HG03159 (cell line): ENCODE measurements around the gene TYW5.
"Not testable (repeated sequence)": the region's sequence is repeated elsewhere in the genome, so short reads cannot be mapped to it uniquely, and the experiment has no call there.

Experiments used
- ATAC-seq: cut with Tn5 transposase; IDR thresholded peaks from one replicate; pipeline ENCODE4 v1.9.1; 2021; ENCODE audit warnings: mild to moderate bottlenecking, moderate library complexity; ENCODE audit not compliant: unreplicated experiment

Gene TYW5

GRCh38 chr2:199923924-199924323 lies 31.4 kb downstream of the TYW5 start:
- no peak for ATAC-seq

- no peak for ATAC-seq
Measured at GRCh38 chr2:199922856-199923255, 32.4 kb downstream of the TYW5 start.

- no peak for ATAC-seq
Measured at GRCh38 chr2:199916980-199917379, 38.3 kb downstream of the TYW5 start.

DNA sequence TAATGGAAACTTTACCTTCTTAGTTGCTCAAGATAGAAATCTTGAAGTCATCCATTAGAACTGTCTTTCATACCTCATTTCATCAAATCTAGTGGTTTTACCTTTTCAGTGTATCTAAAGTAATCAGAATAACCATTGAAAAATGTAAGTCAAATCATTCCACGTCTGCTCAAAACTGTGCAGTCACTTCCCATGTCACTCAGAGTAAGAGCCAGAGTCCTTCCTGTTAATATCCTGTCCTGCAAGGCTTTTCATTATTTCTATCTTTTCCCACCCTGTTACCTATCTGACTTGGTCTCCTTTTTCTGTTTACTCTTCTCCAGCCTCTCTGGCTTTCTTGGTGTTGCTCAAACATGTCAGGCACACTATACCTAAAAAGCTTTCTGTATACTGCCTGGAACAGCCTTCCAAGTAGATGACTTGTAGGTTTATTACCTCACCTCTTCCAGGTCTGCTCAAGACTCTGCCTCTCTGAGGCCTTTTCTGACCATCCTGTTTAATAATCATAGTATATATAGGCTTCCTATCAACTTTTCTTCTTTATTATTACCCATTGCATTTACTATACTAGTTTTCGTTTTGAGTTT lies 40.8 kb downstream of the TYW5 start:
- no peak for ATAC-seq

DNA sequence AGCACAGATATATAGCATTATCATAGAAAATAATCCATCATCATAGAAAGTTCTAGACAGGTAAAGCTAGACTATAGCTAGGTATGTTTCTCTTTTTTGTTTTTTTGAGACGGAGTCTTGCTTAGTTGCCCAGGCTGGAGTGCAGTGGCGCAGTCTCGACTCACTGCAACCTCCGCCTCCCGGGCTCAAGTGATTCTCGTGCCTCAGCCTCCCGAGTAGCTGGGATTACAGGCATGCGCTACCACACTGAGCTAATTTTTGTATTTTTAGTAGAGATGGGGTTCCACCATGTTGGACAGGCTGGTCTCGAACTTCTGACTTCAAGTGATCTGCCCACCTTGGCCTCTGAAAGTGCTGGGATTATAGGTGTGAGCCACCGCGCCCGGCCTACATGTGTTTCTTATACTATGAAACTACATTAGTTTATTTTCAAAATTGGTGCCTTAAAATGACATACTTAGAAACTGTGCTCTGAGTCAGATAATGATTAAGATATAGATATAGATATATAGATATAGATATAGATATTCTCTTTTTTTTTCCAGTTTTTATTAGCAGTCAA lies 42.7 kb downstream of the TYW5 start:
- ATAC-seq = not testable (repeated sequence)

GRCh38 chr2:199911877-199912161 lies 43.5 kb downstream of the TYW5 start:
- ATAC-seq = no peak

- ATAC-seq = peak; percentile 89
Measured at GRCh38 chr2:199911052-199911876, 44.0 kb downstream of the TYW5 start, which contains the start of gene C2orf69. Gene C2orf69, plus strand, starts transcription at chr2:199911293. Its CDS starts 146 bp downstream, at chr2:199911439.

GRCh38 chr2:199910338-199911051 lies 44.8 kb downstream of the TYW5 start:
- no peak for ATAC-seq

DNA sequence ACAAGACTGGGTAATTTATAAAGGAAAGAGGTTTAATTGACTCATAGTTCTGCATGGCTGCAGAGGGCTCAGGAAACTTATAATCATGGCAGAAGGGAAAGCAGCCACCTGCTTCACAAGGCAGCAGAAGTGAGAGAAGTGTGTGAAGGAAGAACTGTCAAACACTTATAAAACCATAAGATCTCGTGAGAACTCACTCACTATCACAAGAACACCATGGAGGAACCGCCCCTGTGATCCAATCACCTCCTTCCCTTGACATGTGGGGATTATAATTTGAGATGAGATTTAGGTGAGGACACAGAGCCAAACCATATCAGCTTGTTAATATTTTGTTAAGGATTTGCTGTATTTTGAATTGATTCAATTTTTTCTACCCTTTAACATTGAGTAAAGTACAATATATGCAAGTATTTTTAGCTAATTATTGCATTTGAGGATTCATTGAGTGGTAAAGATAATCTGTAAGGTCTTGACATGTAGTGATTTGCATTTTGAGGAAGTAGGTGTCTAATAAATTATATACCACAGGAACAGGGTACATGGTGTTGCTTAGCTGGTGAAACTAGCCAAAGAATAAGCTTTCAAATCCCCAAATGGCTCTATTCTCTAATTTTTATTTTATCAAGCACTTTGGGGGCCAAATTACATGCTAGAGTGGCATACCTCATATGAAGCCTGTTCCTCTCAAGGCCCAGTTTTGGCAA lies 48.1 kb downstream of the TYW5 start:
- no peak for ATAC-seq

DNA sequence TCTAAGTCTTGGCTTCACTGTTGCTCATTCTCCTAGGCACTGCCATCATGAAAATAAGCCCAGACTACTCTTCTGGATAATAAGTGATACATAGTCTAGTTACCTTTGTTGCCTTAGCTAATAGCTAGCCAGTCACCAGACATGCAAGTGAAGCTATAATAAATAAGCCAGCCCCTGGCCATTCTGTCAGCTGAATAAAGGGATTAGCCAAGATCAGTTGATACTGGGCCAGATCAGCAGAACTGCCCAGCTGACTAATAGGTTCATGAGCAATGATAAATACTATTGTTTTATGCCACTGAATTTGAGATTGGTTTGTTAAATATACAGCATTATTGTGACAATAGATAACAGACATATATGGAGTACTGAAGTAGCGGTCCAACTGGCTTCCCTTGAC lies 52.2 kb downstream of the TYW5 start:
- no peak for ATAC-seq

DNA sequence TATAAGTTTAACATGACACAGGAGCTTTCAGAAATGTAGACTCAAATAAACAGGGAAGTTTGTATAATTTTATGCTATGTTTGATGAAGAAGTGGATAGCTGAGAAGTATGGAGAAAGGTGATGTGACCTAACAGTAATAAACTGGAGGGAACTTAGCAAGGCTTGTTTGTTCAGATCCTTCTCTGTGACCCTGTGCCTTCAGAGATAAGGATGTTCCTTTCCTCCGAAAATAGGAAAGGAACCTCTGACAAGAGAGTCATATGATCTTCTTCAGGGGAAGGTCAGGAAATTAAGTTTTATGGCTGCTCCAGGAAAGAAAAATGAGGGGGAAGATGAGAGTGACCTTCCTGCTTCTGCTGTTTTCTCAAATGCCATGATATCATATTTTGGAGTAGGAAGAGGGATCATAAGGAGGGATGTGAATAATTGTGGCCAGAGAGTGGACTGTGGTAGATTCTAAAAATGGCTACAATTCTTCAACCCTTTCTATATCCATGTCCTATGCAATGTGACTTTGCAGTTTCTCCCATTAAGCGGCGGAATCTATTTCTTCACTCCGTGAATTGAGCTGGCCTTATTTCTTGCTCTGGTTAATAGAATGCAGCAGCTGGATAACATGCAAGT lies 52.7 kb downstream of the TYW5 start:
- ATAC-seq = no peak

DNA sequence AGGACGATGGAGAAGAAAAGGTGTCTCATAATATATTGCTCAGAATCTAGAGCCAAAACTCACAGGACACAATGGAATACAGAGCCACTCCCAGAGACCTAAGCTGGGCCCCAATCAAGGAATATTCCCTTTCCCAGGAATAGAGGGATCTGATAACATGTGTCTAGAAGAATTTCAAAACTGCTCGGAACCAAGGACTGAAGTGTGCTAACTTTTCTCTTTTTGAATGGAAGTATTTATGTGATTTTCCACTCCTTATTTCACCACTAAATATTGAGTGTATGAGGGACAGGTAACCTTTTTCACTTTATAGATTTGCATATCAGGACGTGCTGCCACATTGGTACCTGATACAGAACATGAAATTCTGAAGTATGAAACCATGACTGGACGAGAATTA lies 53.3 kb downstream of the TYW5 start:
- no peak for ATAC-seq

DNA sequence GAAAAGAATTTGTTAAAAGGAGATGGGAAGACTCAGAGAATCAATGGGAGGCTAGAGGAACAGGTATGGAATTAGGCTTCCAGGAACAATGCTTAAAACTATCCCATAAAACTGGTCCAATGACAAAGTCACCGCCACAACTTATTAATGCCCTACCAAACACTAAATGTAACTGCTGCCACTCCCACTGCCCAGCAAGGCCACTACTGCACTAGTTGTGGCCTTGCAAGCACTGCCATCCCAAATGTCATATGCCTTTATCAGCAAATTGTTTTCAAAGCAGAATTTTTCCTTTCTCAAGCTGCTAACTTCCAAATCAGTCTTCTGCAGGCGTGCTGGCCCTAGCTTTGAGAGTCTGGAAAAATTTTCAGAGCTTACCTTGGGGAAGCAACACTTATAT lies 58.7 kb downstream of the TYW5 start:
- ATAC-seq = no peak

DNA sequence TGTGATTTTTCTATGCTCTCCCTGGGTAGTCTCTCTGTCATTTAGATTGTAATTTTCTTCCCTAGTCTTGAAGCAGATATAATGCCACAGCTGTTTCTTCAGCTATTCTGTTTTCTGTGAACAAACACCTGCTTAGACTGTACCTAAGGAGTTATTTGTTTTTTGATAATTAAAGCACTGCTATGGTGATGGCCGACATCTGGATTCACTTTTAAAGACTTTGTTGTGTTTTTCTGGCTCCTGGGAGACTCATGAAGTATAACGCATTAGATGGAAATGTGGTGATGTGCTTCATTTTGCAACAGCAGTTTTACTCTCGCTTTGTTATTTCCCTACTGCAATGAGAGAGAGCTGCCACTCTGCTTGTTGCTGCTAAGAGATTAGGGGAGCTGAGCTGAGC lies 59.9 kb downstream of the TYW5 start:
- no peak for ATAC-seq

DNA sequence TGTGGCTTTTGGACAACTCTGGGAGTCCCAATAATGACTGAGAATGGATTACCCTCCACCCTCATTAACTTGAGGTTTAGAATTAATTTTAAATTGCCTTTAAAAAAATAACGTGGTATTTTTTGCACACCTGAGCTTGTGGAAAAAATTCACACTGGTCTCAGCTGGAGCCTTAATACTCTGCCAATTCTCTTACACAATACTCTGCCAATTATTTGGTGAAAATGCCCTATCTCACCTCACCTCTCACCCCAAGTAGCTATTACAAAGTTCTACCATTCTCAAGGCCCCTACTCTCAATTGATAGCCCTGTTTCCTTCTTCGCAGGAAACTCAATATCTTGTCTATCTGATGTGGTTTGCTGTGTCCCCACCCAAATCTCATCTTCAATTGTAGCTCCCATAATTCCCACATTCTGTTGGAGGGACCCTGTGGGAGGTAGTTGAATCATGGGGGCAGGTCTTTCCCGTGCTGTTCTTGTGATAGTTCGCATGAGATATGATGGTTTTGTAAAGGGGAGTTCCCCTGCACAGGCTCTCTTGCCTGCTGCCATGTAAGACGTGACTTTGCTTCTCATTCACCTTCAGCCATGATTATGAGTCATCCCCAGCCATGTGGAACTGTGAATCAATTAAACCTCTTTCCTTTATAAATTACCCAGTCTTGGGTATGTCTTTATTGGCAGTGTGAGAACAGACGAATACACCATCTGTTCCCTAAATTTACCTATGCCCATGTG lies 71.6 kb downstream of the TYW5 start:
- no peak for ATAC-seq

DNA sequence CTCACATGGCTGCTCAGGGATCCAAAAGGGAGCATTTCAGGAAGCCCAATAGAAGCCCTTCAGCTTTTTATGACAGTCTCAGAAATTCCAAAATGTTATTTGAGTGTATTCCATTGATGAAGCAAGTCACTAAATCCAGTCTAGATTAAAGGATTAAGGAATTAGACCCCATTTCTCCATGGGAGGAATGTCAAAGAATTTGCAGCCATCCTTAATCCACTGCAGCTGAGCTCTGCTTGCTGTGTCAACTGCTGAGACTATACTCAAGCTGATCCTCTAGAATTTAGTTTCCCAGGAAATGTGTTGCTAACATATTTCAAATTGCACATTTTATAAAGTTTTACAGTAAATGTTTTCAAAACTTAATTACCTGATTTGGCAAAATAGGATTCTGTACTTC lies 72.6 kb downstream of the TYW5 start:
- ATAC-seq = no peak
